ENCODE results near the gene ACTG2.

DNA sequence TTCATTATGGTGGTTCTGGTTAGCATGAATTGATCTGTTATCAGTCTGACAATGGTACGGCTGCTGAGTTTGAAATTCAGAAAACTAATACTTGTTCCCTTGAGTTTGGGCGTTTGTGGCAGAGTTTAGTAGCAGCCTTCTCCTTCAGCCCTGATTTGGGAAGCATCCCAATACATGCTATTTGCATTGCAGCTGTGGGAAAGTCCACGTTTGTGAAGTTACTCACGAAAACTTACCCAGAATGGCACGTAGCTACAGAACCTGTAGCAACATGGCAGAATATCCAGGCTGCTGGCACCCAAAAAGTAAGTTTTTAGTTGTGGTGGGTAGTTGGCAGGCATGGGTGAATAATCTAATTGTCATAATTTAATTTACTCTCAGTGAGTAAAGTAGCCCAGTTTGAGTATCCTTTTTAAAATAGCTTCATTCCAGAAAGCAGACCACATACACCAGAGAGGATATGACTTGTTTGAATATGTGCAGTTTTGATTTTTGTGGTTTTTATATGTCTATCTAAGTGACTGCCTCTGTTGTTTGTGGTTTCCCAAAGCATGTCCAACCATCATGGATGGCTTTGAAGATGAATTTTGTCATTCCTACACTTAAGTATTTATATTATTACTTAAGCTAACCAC, 46.0 kb downstream of the ACTG2 start:
- TF ChIP-seq, protein P1, sequence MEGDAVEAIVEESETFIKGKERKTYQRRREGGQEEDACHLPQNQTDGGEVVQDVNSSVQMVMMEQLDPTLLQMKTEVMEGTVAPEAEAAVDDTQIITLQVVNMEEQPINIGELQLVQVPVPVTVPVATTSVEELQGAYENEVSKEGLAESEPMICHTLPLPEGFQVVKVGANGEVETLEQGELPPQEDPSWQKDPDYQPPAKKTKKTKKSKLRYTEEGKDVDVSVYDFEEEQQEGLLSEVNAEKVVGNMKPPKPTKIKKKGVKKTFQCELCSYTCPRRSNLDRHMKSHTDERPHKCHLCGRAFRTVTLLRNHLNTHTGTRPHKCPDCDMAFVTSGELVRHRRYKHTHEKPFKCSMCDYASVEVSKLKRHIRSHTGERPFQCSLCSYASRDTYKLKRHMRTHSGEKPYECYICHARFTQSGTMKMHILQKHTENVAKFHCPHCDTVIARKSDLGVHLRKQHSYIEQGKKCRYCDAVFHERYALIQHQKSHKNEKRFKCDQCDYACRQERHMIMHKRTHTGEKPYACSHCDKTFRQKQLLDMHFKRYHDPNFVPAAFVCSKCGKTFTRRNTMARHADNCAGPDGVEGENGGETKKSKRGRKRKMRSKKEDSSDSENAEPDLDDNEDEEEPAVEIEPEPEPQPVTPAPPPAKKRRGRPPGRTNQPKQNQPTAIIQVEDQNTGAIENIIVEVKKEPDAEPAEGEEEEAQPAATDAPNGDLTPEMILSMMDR (IDR thresholded peaks at IDR 0.05; ENCODE audit: insufficient read depth, low read length, poor library complexity, severe bottlenecking): no peak
- TF ChIP-seq EZH2phosphoT487 (conservative IDR thresholded peaks at IDR 0.05; ENCODE audit: low read length): no peak

Measured in SU-DHL-6 (cell line).